Measurements from ENCODE around the gene FAM50B. TPM values are rescaled to one million over a fixed set of nuclear protein-coding genes. Genes with fewer than 3 reads are reported as not detected.

Gene FAM50B
- total and polyA plus RNA-seq, 2 of the 13 experiments (the other 11 are each of a cell fraction or from before 2014, with no cell fraction given) = 0.05 TPM; not detected in 1

DNA sequence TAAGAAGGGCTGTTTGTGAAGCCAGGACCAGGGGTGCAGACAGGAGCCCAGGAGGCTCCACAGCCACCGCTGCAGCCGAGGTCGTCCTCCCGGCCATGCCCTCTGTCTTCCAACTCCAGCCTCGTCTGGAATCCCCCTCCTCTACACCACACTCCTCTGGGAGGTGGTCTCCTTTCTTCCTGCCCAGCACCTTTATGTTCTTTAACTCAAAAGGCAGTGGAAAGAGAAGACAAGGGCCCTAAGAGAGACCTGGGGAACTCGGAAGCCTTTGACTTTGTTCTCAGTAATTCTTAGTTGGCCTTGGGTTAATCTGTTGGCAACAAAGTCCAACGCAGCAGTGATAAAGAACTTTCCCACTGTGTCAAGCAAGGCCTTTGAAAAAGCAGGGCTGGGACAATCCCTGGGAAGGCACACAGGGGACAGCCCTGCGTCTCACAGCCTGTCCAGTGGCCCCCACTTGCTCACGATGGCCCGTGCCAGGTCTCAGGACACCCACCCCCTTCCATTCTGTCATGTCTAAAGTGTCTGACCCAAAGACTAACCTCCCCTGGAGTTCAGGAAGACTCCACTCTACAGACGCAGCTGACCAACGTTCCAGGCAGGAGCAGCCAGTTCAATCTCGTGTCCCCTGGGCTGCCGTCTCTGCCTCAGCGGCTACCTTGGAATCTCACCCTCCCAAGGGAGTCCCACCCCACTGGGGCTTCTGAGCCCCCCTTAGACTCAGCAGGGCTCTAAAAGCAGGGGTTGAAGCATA, 42.8 kb upstream of the FAM50B start (continued):
- TF ChIP-seq, protein P1, sequence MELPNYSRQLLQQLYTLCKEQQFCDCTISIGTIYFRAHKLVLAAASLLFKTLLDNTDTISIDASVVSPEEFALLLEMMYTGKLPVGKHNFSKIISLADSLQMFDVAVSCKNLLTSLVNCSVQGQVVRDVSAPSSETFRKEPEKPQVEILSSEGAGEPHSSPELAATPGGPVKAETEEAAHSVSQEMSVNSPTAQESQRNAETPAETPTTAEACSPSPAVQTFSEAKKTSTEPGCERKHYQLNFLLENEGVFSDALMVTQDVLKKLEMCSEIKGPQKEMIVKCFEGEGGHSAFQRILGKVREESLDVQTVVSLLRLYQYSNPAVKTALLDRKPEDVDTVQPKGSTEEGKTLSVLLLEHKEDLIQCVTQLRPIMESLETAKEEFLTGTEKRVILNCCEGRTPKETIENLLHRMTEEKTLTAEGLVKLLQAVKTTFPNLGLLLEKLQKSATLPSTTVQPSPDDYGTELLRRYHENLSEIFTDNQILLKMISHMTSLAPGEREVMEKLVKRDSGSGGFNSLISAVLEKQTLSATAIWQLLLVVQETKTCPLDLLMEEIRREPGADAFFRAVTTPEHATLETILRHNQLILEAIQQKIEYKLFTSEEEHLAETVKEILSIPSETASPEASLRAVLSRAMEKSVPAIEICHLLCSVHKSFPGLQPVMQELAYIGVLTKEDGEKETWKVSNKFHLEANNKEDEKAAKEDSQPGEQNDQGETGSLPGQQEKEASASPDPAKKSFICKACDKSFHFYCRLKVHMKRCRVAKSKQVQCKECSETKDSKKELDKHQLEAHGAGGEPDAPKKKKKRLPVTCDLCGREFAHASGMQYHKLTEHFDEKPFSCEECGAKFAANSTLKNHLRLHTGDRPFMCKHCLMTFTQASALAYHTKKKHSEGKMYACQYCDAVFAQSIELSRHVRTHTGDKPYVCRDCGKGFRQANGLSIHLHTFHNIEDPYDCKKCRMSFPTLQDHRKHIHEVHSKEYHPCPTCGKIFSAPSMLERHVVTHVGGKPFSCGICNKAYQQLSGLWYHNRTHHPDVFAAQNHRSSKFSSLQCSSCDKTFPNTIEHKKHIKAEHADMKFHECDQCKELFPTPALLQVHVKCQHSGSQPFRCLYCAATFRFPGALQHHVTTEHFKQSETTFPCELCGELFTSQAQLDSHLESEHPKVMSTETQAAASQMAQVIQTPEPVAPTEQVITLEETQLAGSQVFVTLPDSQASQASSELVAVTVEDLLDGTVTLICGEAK (IDR thresholded peaks at IDR 0.05) = no peak
- TF ChIP-seq, protein P1 (CRISPR knock-in tag; IDR thresholded peaks at IDR 0.05) = no peak
- TF ChIP-seq, protein P2, sequence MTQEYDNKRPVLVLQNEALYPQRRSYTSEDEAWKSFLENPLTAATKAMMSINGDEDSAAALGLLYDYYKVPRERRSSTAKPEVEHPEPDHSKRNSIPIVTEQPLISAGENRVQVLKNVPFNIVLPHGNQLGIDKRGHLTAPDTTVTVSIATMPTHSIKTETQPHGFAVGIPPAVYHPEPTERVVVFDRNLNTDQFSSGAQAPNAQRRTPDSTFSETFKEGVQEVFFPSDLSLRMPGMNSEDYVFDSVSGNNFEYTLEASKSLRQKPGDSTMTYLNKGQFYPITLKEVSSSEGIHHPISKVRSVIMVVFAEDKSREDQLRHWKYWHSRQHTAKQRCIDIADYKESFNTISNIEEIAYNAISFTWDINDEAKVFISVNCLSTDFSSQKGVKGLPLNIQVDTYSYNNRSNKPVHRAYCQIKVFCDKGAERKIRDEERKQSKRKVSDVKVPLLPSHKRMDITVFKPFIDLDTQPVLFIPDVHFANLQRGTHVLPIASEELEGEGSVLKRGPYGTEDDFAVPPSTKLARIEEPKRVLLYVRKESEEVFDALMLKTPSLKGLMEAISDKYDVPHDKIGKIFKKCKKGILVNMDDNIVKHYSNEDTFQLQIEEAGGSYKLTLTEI (CRISPR knock-in tag; conservative IDR thresholded peaks at IDR 0.05) = no peak
- TF ChIP-seq, protein P3, sequence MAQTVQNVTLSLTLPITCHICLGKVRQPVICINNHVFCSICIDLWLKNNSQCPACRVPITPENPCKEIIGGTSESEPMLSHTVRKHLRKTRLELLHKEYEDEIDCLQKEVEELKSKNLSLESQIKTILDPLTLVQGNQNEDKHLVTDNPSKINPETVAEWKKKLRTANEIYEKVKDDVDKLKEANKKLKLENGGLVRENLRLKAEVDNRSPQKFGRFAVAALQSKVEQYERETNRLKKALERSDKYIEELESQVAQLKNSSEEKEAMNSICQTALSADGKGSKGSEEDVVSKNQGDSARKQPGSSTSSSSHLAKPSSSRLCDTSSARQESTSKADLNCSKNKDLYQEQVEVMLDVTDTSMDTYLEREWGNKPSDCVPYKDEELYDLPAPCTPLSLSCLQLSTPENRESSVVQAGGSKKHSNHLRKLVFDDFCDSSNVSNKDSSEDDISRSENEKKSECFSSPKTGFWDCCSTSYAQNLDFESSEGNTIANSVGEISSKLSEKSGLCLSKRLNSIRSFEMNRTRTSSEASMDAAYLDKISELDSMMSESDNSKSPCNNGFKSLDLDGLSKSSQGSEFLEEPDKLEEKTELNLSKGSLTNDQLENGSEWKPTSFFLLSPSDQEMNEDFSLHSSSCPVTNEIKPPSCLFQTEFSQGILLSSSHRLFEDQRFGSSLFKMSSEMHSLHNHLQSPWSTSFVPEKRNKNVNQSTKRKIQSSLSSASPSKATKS (CRISPR knock-in tag; IDR thresholded peaks at IDR 0.05) = no peak
- no peak for TF ChIP-seq SATB2 (CRISPR knock-in tag; IDR thresholded peaks at IDR 0.05)
- TF ChIP-seq RXRB (CRISPR knock-in tag; IDR thresholded peaks at IDR 0.05; ENCODE audit: borderline replicate concordance) = peak; percentile 93
- no peak for TF ChIP-seq HOXA5 (CRISPR knock-in tag; IDR thresholded peaks at IDR 0.05)
- TF ChIP-seq HDAC6 (IDR thresholded peaks at IDR 0.05; ENCODE audit: low read depth, low read length) = no peak
- TF ChIP-seq FOXA1 (IDR thresholded peaks at IDR 0.05) = no peak
- peak; percentile 55 for TF ChIP-seq FOXA1 (CRISPR knock-in tag; IDR thresholded peaks at IDR 0.05)
- TF ChIP-seq, protein P4, sequence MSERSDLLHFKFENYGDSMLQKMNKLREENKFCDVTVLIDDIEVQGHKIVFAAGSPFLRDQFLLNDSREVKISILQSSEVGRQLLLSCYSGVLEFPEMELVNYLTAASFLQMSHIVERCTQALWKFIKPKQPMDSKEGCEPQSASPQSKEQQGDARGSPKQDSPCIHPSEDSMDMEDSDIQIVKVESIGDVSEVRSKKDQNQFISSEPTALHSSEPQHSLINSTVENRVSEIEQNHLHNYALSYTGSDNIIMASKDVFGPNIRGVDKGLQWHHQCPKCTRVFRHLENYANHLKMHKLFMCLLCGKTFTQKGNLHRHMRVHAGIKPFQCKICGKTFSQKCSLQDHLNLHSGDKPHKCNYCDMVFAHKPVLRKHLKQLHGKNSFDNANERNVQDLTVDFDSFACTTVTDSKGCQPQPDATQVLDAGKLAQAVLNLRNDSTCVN (CRISPR knock-in tag; IDR thresholded peaks at IDR 0.05; ENCODE audit: borderline replicate concordance) = peak; percentile 71
- TF ChIP-seq, protein P5, sequence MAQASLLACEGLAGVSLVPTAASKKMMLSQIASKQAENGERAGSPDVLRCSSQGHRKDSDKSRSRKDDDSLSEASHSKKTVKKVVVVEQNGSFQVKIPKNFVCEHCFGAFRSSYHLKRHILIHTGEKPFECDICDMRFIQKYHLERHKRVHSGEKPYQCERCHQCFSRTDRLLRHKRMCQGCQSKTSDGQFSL (CRISPR knock-in tag; IDR thresholded peaks at IDR 0.05) = 0 out of 2 replicates have a peak, but pooled peaks have one; percentile 51

All from HepG2 (cell line).